Heart left ventricle (tissue), 16 donors: ENCODE data around the gene DNER. TPM values are rescaled to one million over a fixed set of nuclear protein-coding genes. Genes with fewer than 3 reads are reported as not detected.

Source experiments
- ATAC-seq, 4 donors: fragments of 200-7000 bp; cut with Tn5 transposase; one replicate each; pipeline ENCODE4 v1.9.1; 2020 to 2022; ENCODE audit warnings: moderate library complexity in 4 of 4, mild to moderate bottlenecking in 3 of 4, moderate number of reproducible peaks in 1 of 4
- DNase-seq, 5 donors: peaks; one replicate each; pipeline ENCODE4 v3.0.0-alpha.2; 2020
- H3K27ac ChIP-seq, 12 donors: fragments of 200-600 bp; sonication (generic) in 4 of 12; one replicate each; pipeline versions ENCODE4 v1.5.0 to v1.8.0; 2016 to 2022; ENCODE audit warnings: mild to moderate bottlenecking in 2 of 12
- H3K27me3 ChIP-seq, 9 donors: fragments of 200-600 bp; sonication (generic) in 2 of 9; one replicate each; pipeline versions ENCODE4 v1.5.1 to v1.8.0; 2016 to 2022; ENCODE audit warnings: mild to moderate bottlenecking in 3 of 9
- H3K36me3 ChIP-seq, 9 donors: fragments of 200-600 bp; sonication (generic) in 2 of 9; one replicate each; pipeline versions ENCODE4 v1.5.0 to v1.8.0; 2018 to 2022; ENCODE audit warnings: mild to moderate bottlenecking in 2 of 9
- H3K4me1 ChIP-seq, 12 donors: fragments of 200-600 bp; sonication (generic) in 4 of 12; one replicate each; pipeline versions ENCODE4 v1.5.0 to v1.8.0; 2016 to 2022; ENCODE audit warnings: mild to moderate bottlenecking in 3 of 12
- H3K4me3 ChIP-seq, 12 donors: fragments of 200-600 bp; sonication (generic) in 4 of 12; one replicate each; pipeline versions ENCODE4 v1.5.0 to v1.8.0; 2017 to 2022; ENCODE audit warnings: mild to moderate bottlenecking in 9 of 12, moderate library complexity in 4 of 12
- H3K9me3 ChIP-seq, 12 donors: fragments of 200-600 bp; sonication (generic) in 4 of 12; one replicate each; pipeline versions ENCODE4 v1.5.0 to v1.8.0; 2016 to 2022; ENCODE audit warnings: mild to moderate bottlenecking in 1 of 12
- POLR2A ChIP-seq, 2 donors: fragments of 450-650 bp; IDR thresholded peaks; one replicate each; pipeline ENCODE4 v1.6.1; 2017; ENCODE audit warnings: antibody characterized with exemption in 2 of 2, mild to moderate bottlenecking in 2 of 2, moderate library complexity in 2 of 2
- WGBS, 4 donors: extraction: QIAGEN DNeasy Blood & Tissue Kit in 2 of 4; methylation state at CpG; one replicate each; pipeline versions ENCODE4 v1.1.5 to v1.1.7; 2013 to 2018; 5-methylcytosine and 5-hydroxymethylcytosine counted together
- intact Hi-C, 10 donors: fragments of 100-400 bp; cut with DNase I; formaldehyde crosslinking; loops; one replicate each; pipeline versions ENCODE4 v1.11.1 to v1.14.2; 2022
- polyA plus RNA-seq, 2 donors: library from polyadenylated mRNA; stranded (reverse); fragments of 200-250 nt; gene quantifications; one replicate each; pipeline ENCODE4 v1.2.3, GENCODE V29; 2013
- total RNA-seq, 9 donors: library from RNA; depleted of rRNA in 2 of 9; stranded (reverse); fragments of >200 nt in 2 of 9; fragmentation: NEBNext Ultra II Directional in 3 of 9; extraction: Animal tissue kit (Norgen Biotek cat#: 25700) in 3 of 9; gene quantifications; one replicate each; pipeline versions ENCODE4 v1.1.0 to v1.2.4, GENCODE V29; 2016 to 2023
- TF ChIP-seq, protein P1 (sequence below), 12 donors: fragments of 200-600 bp; sonication (generic) in 4 of 12; IDR thresholded peaks; one replicate each; pipeline versions ENCODE4 v1.5.0 to v1.8.0; 2018 to 2022; ENCODE audit warnings: antibody characterized with exemption in 12 of 12, mild to moderate bottlenecking in 5 of 12
- donor health status: ischemic (EF 13 %, LVEDD 7.1; RV severe dilation, severe dysfunction).
- donor health status: healthy with polysubstance abuse.
- donor health status: DM: no; HTN: yes; CAD: no.
- donor health status: DM: no; HTN: no; CAD: no.
- donor health status: ischemic (EF 25% LVEDD 6.9; RV normal size, moderate dysfunction).
- donor health status: ischemic (EF 25% LVEDD 5.7; RV mildly dilated, moderate dysfunction).
- donor health status: healthy.
- donor health status: DM: yes; HTN: yes; CAD: no.
- donor health status: ischemic (EF 35%, LVEDD 5.7; RV mildly dilated, moderate dysfunction).
- donor health status: nonischemic (EF 11% LVEDD 7.7; RV severe dilation, severe dysfunction).
- donor health status: DM: yes; HTN: yes; CAD: no.
- donor health status: PGD.
- donor health status: ischemic (EF 29% LVEDD 5.4; RV normal size, mild dysfunction).
- donor health status: nonischemic (EF 23%, LVEDD 6.1; RV moderate dilation, normal function).

DNER gene
- total and polyA plus RNA-seq, 11 donors, result 0.19 to 3.3 (median 0.82) TPM

DNA sequence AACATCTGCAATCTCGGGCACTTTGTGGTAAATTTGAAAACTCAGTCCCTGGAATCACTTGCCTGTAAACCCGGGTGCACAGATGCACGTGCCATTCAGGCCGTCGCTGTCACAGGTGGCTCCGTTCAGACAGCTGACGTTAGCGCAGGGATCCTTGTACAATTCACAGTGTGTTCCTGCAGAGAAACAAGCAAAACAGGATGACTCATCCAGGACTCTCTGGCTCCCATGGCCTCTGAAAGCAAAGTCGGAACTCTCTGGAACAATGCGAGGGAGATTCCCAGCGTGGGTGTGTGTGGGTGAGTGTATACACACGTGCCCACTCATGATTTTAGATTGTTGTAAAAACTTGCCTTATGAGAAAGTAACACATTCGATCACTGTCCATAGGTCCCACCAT is 307.2 kb downstream of the DNER start:
- peak overlapping the region; percentile 35 to 81 (median 70) for H3K27ac ChIP-seq
- TF ChIP-seq, protein P1, sequence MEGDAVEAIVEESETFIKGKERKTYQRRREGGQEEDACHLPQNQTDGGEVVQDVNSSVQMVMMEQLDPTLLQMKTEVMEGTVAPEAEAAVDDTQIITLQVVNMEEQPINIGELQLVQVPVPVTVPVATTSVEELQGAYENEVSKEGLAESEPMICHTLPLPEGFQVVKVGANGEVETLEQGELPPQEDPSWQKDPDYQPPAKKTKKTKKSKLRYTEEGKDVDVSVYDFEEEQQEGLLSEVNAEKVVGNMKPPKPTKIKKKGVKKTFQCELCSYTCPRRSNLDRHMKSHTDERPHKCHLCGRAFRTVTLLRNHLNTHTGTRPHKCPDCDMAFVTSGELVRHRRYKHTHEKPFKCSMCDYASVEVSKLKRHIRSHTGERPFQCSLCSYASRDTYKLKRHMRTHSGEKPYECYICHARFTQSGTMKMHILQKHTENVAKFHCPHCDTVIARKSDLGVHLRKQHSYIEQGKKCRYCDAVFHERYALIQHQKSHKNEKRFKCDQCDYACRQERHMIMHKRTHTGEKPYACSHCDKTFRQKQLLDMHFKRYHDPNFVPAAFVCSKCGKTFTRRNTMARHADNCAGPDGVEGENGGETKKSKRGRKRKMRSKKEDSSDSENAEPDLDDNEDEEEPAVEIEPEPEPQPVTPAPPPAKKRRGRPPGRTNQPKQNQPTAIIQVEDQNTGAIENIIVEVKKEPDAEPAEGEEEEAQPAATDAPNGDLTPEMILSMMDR (IDR thresholded peaks at IDR 0.05), result no peak
- TF ChIP-seq POLR2A (IDR thresholded peaks at IDR 0.05), result no peak
- DNase-seq (peak; percentile 48 to 81 (median 79)), ATAC-seq (peak; percentile 85 to 95 (median 92))
- no peaks in the 10 kb centered on the region for H3K27me3 ChIP-seq
- H3K36me3 ChIP-seq, result no peaks in the 10 kb centered on the region
- H3K4me1 ChIP-seq, result peaks cover 0 to 44% (median 13%) of the 10 kb centered on the region in 12 donors
- no peak overlapping the region for H3K4me3 ChIP-seq
- intact Hi-C loops, result no loop called here
- WGBS, 4 donors, result 29 to 64% (median 44%) methylated on average over 13 of the region's 13 CpGs
- H3K9me3 ChIP-seq, result no peaks in the 10 kb centered on the region

DNA sequence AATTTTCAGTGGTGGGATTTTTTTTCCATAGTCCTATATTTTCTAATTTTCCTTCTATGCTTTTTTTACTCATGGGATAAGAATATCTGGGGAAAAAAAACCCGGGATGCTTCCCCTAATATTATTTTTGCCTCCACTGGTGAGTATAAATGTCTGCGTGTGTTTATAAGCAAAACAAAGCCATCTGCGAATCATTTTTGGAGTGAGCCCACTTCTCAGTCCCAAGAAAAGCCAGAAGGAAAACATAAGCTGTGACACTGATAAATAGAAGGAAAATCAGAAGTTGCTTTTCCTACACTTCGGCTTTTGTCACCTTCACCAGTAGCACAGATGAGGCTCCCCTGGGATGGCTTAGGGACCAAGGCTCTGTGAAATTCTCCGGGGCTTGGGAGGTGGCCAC is 308.6 kb downstream of the DNER start:
- TF ChIP-seq, protein P1 (IDR thresholded peaks at IDR 0.05), result no peak
- no peak for TF ChIP-seq POLR2A (IDR thresholded peaks at IDR 0.05)
- WGBS, 4 donors, result 50 to 72% (median 60%) methylated on average over 5 of the region's 5 CpGs
- H3K36me3 ChIP-seq, result no peaks in the 10 kb centered on the region
- H3K9me3 ChIP-seq, result no peaks in the 10 kb centered on the region
- H3K4me3 ChIP-seq, result no peak overlapping the region
- peaks cover 0 to 44% (median 13%) of the 10 kb centered on the region in 12 donors for H3K4me1 ChIP-seq
- DNase-seq (no peak), ATAC-seq (no peak)
- peak overlapping the region in 6 of 12 donors; percentile 48 to 75 (median 62) for H3K27ac ChIP-seq
- intact Hi-C loops, result no loop called here
- H3K27me3 ChIP-seq, result no peaks in the 10 kb centered on the region

DNA sequence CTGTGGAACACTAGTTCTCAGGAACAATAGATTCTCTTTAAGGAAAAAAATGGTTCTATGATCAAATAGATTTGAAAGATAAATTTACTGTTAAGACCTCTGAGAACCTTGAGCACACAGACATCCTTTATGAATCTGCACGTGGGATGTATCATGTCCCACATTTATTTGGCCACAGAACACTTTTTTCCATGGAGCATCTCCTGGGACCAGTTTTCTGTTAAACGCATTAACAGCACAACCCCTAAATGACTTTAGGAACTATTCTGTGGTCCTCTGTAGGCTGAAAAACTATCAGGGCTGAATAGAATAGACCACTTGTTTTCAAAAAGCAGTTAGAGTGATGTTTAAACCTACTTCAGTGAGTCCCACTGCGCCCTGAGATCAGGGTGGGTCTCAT is 311.1 kb downstream of the DNER start:
- intact Hi-C loops, result no loop called here
- Histone ChIP-seq H3K4me1 (peaks cover 0 to 23% (median 9%) of the 10 kb centered on the region in 12 donors), H3K27ac (no peak overlapping the region), H3K9me3 (no peaks in the 10 kb centered on the region), H3K27me3 (no peaks in the 10 kb centered on the region), H3K4me3 (no peak overlapping the region), H3K36me3 (no peaks in the 10 kb centered on the region)
- TF ChIP-seq POLR2A (IDR thresholded peaks at IDR 0.05), result no peak
- TF ChIP-seq, protein P1 (IDR thresholded peaks at IDR 0.05), result no peak
- 52 to 59% (median 53%) methylated on average over 3 of the region's 3 CpGs for WGBS, 4 donors
- DNase-seq, result no peak
- peak in 1 of 4 donors; percentile 24 for ATAC-seq

DNA sequence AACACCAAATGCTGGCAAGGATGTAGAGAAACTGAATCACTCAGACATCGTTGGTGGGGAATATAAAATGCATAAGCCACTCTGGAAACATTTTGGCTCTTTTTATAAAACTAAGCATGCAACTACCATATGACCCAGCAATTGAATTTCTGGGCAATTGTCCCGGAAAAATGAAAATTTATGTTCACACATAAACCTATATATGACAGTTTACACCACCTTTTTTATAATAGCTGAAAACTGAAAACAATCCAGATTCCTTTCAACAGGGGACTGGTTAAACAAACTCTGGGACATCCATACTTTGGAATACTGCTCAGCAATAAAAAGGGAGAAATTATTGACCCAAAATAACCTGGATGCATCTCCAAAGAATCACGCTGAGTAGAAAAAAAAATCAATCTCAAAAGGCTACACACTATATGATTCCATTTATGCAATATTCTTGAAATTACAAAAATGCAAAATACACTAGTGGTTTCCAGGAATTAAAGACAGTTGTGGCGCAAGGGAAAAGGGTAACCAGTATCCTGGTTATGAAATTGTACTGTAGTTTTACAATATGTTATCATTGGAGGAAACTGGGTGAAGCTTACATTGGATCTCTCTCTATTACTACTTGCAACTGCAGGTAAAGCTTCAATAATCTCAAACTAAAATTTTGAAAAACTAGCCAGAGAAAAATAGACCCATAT is 313.0 kb downstream of the DNER start:
- ATAC-seq (no peak), DNase-seq (no peak)
- Histone ChIP-seq H3K4me3 (no peak overlapping the region), H3K36me3 (no peaks in the 10 kb centered on the region), H3K4me1 (peaks cover 0 to 6% (median 0%) of the 10 kb centered on the region in 12 donors), H3K9me3 (peaks cover 0 to 8% (median 0%) of the 10 kb centered on the region in 12 donors), H3K27ac (no peak overlapping the region), H3K27me3 (no peaks in the 10 kb centered on the region)
- WGBS, 4 donors, result 76 to 85% (median 83%) methylated on average over 4 of the region's 4 CpGs
- intact Hi-C loops, result no loop called here
- no peak for TF ChIP-seq POLR2A (IDR thresholded peaks at IDR 0.05)
- TF ChIP-seq, protein P1 (IDR thresholded peaks at IDR 0.05), result no peak
